Progenitor cell of endocrine pancreas (in vitro differentiated cells): ENCODE results near the gene XCR1. TPM values are rescaled to one million over a fixed set of nuclear protein-coding genes. Genes with fewer than 3 reads are reported as not detected.

Experiments used
- DNase-seq: peaks from one replicate; pipeline ENCODE4 v3.0.0; 2021; ENCODE audit warnings: low spot score; ENCODE audit not compliant: unreplicated experiment
- H3K27ac Mint-ChIP-seq: 2 replicates; pipeline ENCODE4 v1.8.0; 2021; ENCODE audit warnings: mild to moderate bottlenecking, moderate library complexity, mixed read lengths
- H3K27me3 Mint-ChIP-seq: 2 replicates; pipeline ENCODE4 v1.8.0; 2021; ENCODE audit warnings: mixed read lengths
- H3K36me3 Mint-ChIP-seq: 2 replicates; pipeline ENCODE4 v1.8.0; 2022; ENCODE audit warnings: mixed read lengths; ENCODE audit not compliant: insufficient read depth
- H3K4me1 Mint-ChIP-seq: 2 replicates; pipeline ENCODE4 v1.8.0; 2021; ENCODE audit warnings: low read depth, mixed read lengths
- H3K4me3 Mint-ChIP-seq: 2 replicates; pipeline ENCODE4 v1.8.0; 2021; ENCODE audit warnings: low read depth, mild to moderate bottlenecking, moderate library complexity, mixed read lengths
- H3K9me3 Mint-ChIP-seq: 2 replicates; pipeline ENCODE4 v1.8.0; 2021; ENCODE audit warnings: low read depth, mixed read lengths
- total RNA-seq: library from RNA; stranded (reverse); gene quantifications from 2 replicates; pipeline ENCODE4 v1.2.1, GENCODE V29; 2021
- TF ChIP-seq, protein P1 (sequence below): fragments of 200-600 bp; sonication (generic); IDR thresholded peaks from one replicate; pipeline ENCODE4 v1.5.0; 2021; ENCODE audit warnings: antibody characterized with exemption, mild to moderate bottlenecking; ENCODE audit not compliant: unreplicated experiment

XCR1 gene
- total RNA-seq, 1 donor from 2014 or later = not detected

DNA sequence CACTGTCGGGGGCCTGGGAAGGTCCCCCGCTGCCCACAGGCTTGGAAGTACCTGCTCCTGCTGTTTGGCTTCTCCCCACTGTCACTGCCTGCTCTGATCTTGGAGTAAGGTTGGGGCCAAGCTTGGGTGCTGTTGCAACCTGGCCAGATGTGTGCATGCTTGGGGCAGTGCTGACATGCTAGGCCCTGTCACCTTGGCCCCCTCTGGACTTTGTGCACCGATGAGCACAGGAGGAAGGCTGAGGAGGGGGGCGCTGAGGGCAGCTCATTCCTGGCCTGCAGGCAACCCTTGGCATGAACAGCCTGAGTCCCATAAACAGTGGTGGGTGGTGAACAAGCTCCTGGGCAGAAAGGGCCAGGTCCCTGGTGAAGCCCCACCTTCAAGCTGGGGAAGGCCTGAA is 4.0 kb upstream of the XCR1 start:
- no peaks in the 10 kb centered on the region for H3K36me3 Mint-ChIP-seq
- no peaks in the 10 kb centered on the region for H3K27me3 Mint-ChIP-seq
- H3K4me1 Mint-ChIP-seq = no peaks in the 10 kb centered on the region
- TF ChIP-seq, protein P1, sequence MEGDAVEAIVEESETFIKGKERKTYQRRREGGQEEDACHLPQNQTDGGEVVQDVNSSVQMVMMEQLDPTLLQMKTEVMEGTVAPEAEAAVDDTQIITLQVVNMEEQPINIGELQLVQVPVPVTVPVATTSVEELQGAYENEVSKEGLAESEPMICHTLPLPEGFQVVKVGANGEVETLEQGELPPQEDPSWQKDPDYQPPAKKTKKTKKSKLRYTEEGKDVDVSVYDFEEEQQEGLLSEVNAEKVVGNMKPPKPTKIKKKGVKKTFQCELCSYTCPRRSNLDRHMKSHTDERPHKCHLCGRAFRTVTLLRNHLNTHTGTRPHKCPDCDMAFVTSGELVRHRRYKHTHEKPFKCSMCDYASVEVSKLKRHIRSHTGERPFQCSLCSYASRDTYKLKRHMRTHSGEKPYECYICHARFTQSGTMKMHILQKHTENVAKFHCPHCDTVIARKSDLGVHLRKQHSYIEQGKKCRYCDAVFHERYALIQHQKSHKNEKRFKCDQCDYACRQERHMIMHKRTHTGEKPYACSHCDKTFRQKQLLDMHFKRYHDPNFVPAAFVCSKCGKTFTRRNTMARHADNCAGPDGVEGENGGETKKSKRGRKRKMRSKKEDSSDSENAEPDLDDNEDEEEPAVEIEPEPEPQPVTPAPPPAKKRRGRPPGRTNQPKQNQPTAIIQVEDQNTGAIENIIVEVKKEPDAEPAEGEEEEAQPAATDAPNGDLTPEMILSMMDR = no peak
- H3K9me3 Mint-ChIP-seq = peaks cover 9% of the 10 kb centered on the region
- H3K4me3 Mint-ChIP-seq = no peak overlapping the region
- DNase-seq = no peak
- no peak overlapping the region for H3K27ac Mint-ChIP-seq

DNA sequence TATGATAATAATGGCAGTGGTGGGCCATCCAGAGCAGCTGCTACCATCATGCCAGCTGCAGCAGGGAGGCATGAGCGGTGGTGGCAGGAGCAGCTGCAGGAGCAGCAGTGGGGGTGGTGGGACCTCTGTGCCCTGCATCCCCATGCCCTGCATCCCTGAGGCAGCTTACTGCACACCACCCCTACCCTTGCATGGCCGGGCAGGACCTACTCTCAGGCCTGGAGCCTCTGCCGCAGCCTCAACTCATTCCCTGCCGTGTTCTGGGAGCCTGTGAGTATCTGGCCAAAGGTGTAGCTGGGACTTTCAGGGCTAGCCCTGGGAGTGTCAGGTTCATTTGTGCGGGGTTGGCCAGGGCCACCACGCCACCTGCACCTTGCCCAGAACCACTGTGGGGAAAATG is 3.3 kb upstream of the XCR1 start:
- H3K9me3 Mint-ChIP-seq = peaks cover 9% of the 10 kb centered on the region
- no peak overlapping the region for H3K27ac Mint-ChIP-seq
- no peaks in the 10 kb centered on the region for H3K27me3 Mint-ChIP-seq
- DNase-seq = no peak
- no peak overlapping the region for H3K4me3 Mint-ChIP-seq
- TF ChIP-seq, protein P1 = no peak
- H3K36me3 Mint-ChIP-seq = no peaks in the 10 kb centered on the region
- H3K4me1 Mint-ChIP-seq = no peaks in the 10 kb centered on the region

DNA sequence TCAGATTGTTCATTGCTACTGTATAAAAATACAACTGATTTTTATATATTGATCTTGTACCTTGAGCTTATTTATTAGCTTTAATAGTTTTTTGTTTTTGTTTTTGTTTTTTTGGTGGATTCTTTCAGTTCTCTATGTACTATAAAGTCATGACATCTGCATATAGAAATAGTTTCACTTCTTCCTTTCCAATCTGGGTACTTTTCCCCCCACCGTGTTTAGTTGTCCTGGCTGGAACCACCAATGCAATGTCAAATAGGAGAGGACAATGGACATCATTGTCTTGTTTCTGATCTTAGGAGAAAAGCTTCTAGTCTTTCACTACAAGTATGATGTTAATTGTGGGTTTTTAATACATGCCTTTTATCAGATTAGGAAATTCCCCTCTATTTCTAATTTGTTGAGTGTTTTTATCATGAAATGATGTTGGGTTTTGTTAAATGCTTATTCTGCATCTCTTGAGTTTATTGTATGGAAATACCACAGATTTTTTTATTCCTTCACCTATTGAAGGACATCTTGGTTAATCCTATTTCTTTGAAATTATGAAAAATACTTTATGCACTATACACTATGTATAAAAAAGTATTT is 2.8 kb upstream of the XCR1 start:
- Mint-ChIP-seq H3K9me3 (peaks cover 9% of the 10 kb centered on the region), H3K27ac (no peak overlapping the region), H3K27me3 (no peaks in the 10 kb centered on the region), H3K4me3 (no peak overlapping the region), H3K36me3 (no peaks in the 10 kb centered on the region), H3K4me1 (no peaks in the 10 kb centered on the region)
- DNase-seq = no peak
- TF ChIP-seq, protein P1 = no peak

DNA sequence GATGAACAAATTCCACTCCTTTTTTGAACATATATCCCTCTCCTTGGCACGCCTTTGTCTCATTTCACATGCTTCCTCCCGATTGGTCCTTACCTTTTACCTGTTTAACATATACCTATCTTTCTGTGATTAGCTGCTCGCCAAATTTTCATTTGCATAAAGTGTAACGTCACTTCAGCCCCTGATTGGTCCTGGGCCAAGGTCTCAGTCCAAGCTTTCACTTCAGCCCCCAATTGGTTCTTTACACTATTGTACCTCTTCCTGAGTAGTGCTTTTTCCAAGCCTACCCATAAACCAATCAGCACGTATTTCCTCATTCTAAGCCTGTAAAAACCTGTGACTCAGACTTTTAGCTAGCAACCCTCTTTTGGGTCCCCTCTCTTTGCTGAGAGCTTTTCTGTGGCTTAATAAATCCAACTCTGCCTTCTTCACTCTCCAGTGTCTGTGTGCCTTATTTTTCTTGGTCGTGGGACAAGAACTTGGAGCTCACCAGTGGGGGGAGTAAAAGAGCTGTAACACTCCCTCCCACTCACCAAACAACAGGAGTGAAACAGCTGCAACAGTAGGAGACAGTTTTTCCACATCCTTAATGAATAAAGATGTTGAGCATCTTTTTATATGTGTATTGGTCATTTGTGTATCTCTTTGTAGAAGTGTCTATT is 584 bp upstream of the XCR1 start:
- Mint-ChIP-seq H3K36me3 (no peaks in the 10 kb centered on the region), H3K9me3 (peaks cover 9% of the 10 kb centered on the region), H3K4me3 (no peak overlapping the region), H3K27ac (no peak overlapping the region), H3K4me1 (no peaks in the 10 kb centered on the region), H3K27me3 (no peaks in the 10 kb centered on the region)
- DNase-seq = no peak
- TF ChIP-seq, protein P1 = no peak

DNA sequence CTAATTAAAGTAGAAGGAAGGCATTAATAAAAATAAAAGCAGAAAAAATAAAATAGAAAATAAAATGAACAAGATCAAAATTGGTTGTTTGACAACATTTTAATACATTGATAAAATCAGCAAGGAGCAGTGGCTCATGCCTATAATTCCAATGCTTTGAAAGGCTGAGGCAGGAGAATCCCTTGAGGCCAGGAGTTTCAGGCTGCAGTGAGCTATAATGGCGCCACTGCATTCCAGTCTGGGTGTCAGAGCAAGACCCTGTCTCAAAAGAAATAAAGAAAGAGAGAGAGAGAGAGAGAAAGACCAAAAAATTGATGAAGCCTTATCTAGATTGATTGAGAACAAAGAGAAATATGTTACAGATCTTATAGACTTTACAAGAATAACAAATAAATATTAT is 2.1 kb downstream of the XCR1 start:
- Mint-ChIP-seq H3K4me3 (no peak overlapping the region), H3K9me3 (peaks cover 9% of the 10 kb centered on the region), H3K4me1 (no peaks in the 10 kb centered on the region), H3K27me3 (peaks cover 4% of the 10 kb centered on the region), H3K27ac (no peak overlapping the region), H3K36me3 (no peaks in the 10 kb centered on the region)
- no peak for DNase-seq
- TF ChIP-seq, protein P1 = no peak
